ENCODE results near the gene LRRC4C. TPM values are rescaled to one million over a fixed set of nuclear protein-coding genes. Genes with fewer than 3 reads are reported as not detected.

Gene LRRC4C
- total RNA-seq, 1 experiment from 2014 or later = not detected

- TF ChIP-seq, protein P1, sequence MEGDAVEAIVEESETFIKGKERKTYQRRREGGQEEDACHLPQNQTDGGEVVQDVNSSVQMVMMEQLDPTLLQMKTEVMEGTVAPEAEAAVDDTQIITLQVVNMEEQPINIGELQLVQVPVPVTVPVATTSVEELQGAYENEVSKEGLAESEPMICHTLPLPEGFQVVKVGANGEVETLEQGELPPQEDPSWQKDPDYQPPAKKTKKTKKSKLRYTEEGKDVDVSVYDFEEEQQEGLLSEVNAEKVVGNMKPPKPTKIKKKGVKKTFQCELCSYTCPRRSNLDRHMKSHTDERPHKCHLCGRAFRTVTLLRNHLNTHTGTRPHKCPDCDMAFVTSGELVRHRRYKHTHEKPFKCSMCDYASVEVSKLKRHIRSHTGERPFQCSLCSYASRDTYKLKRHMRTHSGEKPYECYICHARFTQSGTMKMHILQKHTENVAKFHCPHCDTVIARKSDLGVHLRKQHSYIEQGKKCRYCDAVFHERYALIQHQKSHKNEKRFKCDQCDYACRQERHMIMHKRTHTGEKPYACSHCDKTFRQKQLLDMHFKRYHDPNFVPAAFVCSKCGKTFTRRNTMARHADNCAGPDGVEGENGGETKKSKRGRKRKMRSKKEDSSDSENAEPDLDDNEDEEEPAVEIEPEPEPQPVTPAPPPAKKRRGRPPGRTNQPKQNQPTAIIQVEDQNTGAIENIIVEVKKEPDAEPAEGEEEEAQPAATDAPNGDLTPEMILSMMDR (conservative IDR thresholded peaks at IDR 0.05; ENCODE audit: low read depth, low read length) = peak; percentile 64
- TF ChIP-seq EZH2phosphoT487 (IDR thresholded peaks at IDR 0.05; ENCODE audit: borderline replicate concordance, low read length) = no peak
Measured at GRCh38 chr11:41498726-41499125, 39.3 kb upstream of the LRRC4C start.

DNA sequence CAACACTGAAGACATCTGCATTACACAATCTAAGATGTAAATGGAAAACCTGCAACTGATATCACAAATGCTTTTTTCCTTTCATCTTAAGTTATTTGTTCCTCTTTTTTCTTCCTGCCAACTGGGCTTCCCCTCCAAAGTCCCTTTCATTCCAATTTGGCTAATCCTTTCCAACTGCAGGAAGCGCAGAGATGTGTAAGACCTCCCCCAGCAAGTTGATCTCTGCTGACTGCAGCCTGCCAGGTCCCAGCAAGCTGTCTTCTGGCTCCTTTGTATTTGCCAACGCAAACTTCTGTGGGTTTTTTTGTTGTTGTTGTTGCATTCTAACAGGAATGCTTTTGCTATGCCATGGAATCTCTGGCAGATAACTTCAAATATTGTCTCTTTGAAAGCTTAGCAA lies 38.5 kb upstream of the LRRC4C start:
- TF ChIP-seq EZH2phosphoT487 (IDR thresholded peaks at IDR 0.05; ENCODE audit: borderline replicate concordance, low read length) (no peak), EZH2 (IDR thresholded peaks at IDR 0.05; ENCODE audit: low read length, unreplicated experiment) (no peak)
- TF ChIP-seq, protein P1 (conservative IDR thresholded peaks at IDR 0.05; ENCODE audit: low read depth, low read length) = no peak
- Histone ChIP-seq H4K20me1 (ENCODE audit: low read length) (no peaks in the 10 kb centered on the region), H3K9me2 (replicated peaks; ENCODE audit: low read length) (no peaks in the 10 kb centered on the region), H3K79me2 (ENCODE audit: low read length) (no peaks in the 10 kb centered on the region), H3K36me3 (ENCODE audit: low read depth, low read length) (no peaks in the 10 kb centered on the region), H3K4me1 (ENCODE audit: insufficient read depth, low read length) (no peaks in the 10 kb centered on the region), H3K4me2 (ENCODE audit: low read length) (no peak overlapping the region), H3K27ac (ENCODE audit: low read length) (no peak overlapping the region), H3K9ac (ENCODE audit: low read length) (no peak overlapping the region), H3K27me3 (ENCODE audit: low read length) (no peaks in the 10 kb centered on the region), H3F3A (ENCODE audit: low read length, unreplicated experiment) (no peaks in the 10 kb centered on the region), H2AFZ (ENCODE audit: low read length) (no peak overlapping the region), H3K4me3 (ENCODE audit: low read length) (no peak overlapping the region), H3K9me3 (ENCODE audit: low read length) (no peaks in the 10 kb centered on the region)
- ChIA-PET CTCF (no interaction called here), POLR2A (ENCODE audit: unreplicated experiment) (no interaction called here)
- DNase-seq (no peak), ATAC-seq (no peak)
- intact Hi-C loops (cut with micrococcal nuclease) = no loop called here
- no TSS peak for BruUV-seq (replicated peaks)

More at GRCh38 chr11:41498726-41499125, 39.3 kb upstream of the LRRC4C start:
- no TSS peak for BruUV-seq (replicated peaks)
- no peaks in the 10 kb centered on the region for H3K79me2 ChIP-seq (ENCODE audit: low read length)
- H3K36me3 ChIP-seq (ENCODE audit: low read depth, low read length) = no peaks in the 10 kb centered on the region
- no peak overlapping the region for H2AFZ ChIP-seq (ENCODE audit: low read length)
- H3K27me3 ChIP-seq (ENCODE audit: low read length) = no peaks in the 10 kb centered on the region
- ATAC-seq = no peak
- H3K4me1 ChIP-seq (ENCODE audit: insufficient read depth, low read length) = no peaks in the 10 kb centered on the region
- no peaks in the 10 kb centered on the region for H3K9me2 ChIP-seq (replicated peaks; ENCODE audit: low read length)
- no peak overlapping the region for H3K27ac ChIP-seq (ENCODE audit: low read length)
- ChIA-PET CTCF (no interaction called here), POLR2A (ENCODE audit: unreplicated experiment) (no interaction called here)
- H3K4me3 ChIP-seq (ENCODE audit: low read length) = no peak overlapping the region
- DNase-seq = peak; percentile 43
- H3K9me3 ChIP-seq (ENCODE audit: low read length) = no peaks in the 10 kb centered on the region
- no peak overlapping the region for H3K4me2 ChIP-seq (ENCODE audit: low read length)
- H3K9ac ChIP-seq (ENCODE audit: low read length) = no peak overlapping the region
- H3F3A ChIP-seq (ENCODE audit: low read length, unreplicated experiment) = no peaks in the 10 kb centered on the region
- intact Hi-C loops (cut with micrococcal nuclease) = no loop called here
- no peaks in the 10 kb centered on the region for H4K20me1 ChIP-seq (ENCODE audit: low read length)

DNA sequence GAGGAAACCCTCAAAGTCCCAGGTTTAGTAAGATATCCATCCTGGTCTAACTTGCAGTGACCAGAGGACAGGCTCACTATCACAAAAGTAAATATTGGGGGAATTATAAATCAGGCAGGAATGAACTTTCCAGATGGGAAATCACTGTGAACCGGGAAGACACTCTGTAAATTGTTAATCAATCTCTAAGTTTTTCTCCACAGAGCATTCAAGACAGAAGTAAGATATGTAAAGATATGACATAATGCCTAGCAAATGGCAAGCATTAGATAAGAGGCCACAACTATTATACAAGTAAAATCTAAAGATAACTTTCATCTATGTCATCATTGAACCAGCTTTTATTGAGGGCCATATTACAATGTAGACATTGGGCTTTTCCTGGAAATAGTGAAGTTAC lies 35.3 kb upstream of the LRRC4C start:
- Histone ChIP-seq H3K4me2 (ENCODE audit: low read length) (no peak overlapping the region), H3F3A (ENCODE audit: low read length, unreplicated experiment) (no peaks in the 10 kb centered on the region), H3K27me3 (ENCODE audit: low read length) (no peaks in the 10 kb centered on the region), H3K27ac (ENCODE audit: low read length) (no peak overlapping the region), H3K9ac (ENCODE audit: low read length) (no peak overlapping the region), H4K20me1 (ENCODE audit: low read length) (no peaks in the 10 kb centered on the region), H3K36me3 (ENCODE audit: low read depth, low read length) (no peaks in the 10 kb centered on the region), H3K9me3 (ENCODE audit: low read length) (no peaks in the 10 kb centered on the region), H3K79me2 (ENCODE audit: low read length) (no peaks in the 10 kb centered on the region), H3K9me2 (replicated peaks; ENCODE audit: low read length) (no peaks in the 10 kb centered on the region), H3K4me1 (ENCODE audit: insufficient read depth, low read length) (no peaks in the 10 kb centered on the region), H2AFZ (ENCODE audit: low read length) (no peak overlapping the region), H3K4me3 (ENCODE audit: low read length) (no peak overlapping the region)
- ATAC-seq (no peak), DNase-seq (no peak)
- TF ChIP-seq, protein P1 (conservative IDR thresholded peaks at IDR 0.05; ENCODE audit: low read depth, low read length) = no peak
- TF ChIP-seq EZH2phosphoT487 (IDR thresholded peaks at IDR 0.05; ENCODE audit: borderline replicate concordance, low read length) (no peak), EZH2 (IDR thresholded peaks at IDR 0.05; ENCODE audit: low read length, unreplicated experiment) (no peak)
- BruUV-seq (replicated peaks) = no TSS peak
- intact Hi-C loops (cut with micrococcal nuclease) = no loop called here
- ChIA-PET POLR2A (ENCODE audit: unreplicated experiment) (no interaction called here), CTCF (no interaction called here)
